ENCODE data around the gene YRDC. TPM values are rescaled to one million over a fixed set of nuclear protein-coding genes. Genes with fewer than 3 reads are reported as not detected.

The YRDC gene
- total and polyA plus RNA-seq, 3 donors from 2014 or later: 39.7 to 46.7 (median 42.8) TPM

DNA sequence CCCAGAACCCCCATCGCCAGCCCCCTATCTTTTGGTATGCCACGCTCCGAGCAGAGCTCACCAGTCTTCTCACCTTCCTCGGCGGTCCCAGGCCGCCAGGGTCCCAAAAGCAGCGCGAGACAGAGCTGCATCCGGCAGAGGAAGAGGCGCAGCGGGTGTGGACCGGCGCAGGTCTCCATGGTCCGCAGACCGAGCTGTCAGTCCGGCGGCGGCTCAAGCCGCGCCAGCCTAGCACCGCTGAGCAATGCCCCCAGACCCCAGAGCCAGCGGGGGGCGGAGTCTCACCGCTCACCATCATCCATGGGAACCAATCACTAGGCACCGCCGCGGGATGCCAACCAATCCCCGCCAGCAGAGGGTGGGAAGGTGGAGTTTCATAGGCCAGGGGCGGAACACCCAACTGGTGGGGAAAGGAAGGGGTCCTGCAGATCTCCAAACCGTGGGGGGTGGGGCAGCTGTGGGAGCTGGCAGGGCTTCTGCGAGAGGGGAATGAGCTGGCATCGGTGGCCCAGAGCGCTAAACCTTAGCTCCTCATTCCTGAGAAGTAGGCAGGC is 43.0 kb downstream of the YRDC start, which contains the start of gene EPHA10:
Gene EPHA10, minus strand, starts transcription at position 233 of the 554 bp plus-strand sequence. Its CDS starts 54 bp downstream, at position 179.
- Histone ChIP-seq H3K36me3 (ENCODE audit: low read depth, missing control alignments) (no peaks in the 10 kb centered on the region), H3K4me1 (no peaks in the 10 kb centered on the region), H3K27me3 (no peaks in the 10 kb centered on the region), H3K27ac (no peak within 1 kb of the TSS), H3K4me3 (no peak within 1 kb of the TSS), H3K9me3 (no peaks in the 10 kb centered on the region)
- peak; percentile 41 for DNase-seq
- intact Hi-C loops (cut with DNase I; ENCODE audit: low total_unique reads): no loop called here
- 1 to 2% methylated on average over 8 to 33 of the region's 33 CpGs for WGBS, 2 donors
- TF ChIP-seq POLR2A (IDR thresholded peaks at IDR 0.05) (no peak), CTCF (IDR thresholded peaks at IDR 0.05) (no peak)

DNA sequence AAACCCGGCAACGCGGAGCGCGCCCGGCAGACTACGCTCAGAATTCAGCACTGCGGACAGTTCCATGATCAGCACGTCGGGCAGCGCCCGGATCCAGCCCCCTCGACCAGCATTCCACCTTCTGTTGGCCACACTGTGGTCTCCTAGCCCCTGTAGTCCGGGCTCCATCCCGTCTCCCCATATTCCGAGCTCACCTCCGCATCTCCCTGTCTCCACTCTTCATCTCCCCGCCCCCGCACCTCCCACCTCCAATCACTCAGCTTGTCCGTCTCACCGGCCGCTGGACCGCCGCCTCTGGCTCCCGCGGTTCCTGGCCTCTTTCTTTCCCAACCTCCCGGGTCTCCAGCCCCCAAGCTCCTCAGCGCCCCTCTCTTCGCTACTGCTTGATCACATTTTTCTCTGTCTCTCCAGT is 43.6 kb downstream of the YRDC start:
- TF ChIP-seq POLR2A (IDR thresholded peaks at IDR 0.05): no peak
- TF ChIP-seq CTCF (IDR thresholded peaks at IDR 0.05): no peak
- Histone ChIP-seq H3K4me1 (no peaks in the 10 kb centered on the region), H3K36me3 (ENCODE audit: low read depth, missing control alignments) (no peaks in the 10 kb centered on the region), H3K4me3 (no peak overlapping the region), H3K9me3 (no peaks in the 10 kb centered on the region), H3K27me3 (no peaks in the 10 kb centered on the region), H3K27ac (no peak overlapping the region)
- intact Hi-C loops (cut with DNase I; ENCODE audit: low total_unique reads): no loop called here
- peak; percentile 68 for DNase-seq
- 2 to 5% methylated on average over 28 to 29 of the region's 29 CpGs for WGBS, 2 donors

- Histone ChIP-seq H3K9me3 (no peaks in the 10 kb centered on the region), H3K27ac (no peak overlapping the region), H3K36me3 (ENCODE audit: low read depth, missing control alignments) (no peaks in the 10 kb centered on the region), H3K4me3 (no peak overlapping the region), H3K4me1 (no peaks in the 10 kb centered on the region), H3K27me3 (no peaks in the 10 kb centered on the region)
- TF ChIP-seq POLR2A (IDR thresholded peaks at IDR 0.05) (no peak), CTCF (IDR thresholded peaks at IDR 0.05) (no peak)
- DNase-seq: no peak
- 17 to 52% methylated on average over 2 to 25 of the region's 25 CpGs for WGBS, 2 donors
- intact Hi-C loops (cut with DNase I; ENCODE audit: low total_unique reads): no loop called here
These were observed 44.1 kb downstream of the YRDC start for GRCh38 chr1:37763791-37764413.

GRCh38 chr1:37762516-37762915 is 45.5 kb downstream of the YRDC start:
- no peaks in the 10 kb centered on the region for H3K4me1 ChIP-seq
- DNase-seq: no peak
- no peaks in the 10 kb centered on the region for H3K9me3 ChIP-seq
- 49 to 59% methylated on average over 2 of the region's 2 CpGs for WGBS, 2 donors
- H3K27ac ChIP-seq: no peak overlapping the region
- H3K4me3 ChIP-seq: no peak overlapping the region
- H3K27me3 ChIP-seq: no peaks in the 10 kb centered on the region
- TF ChIP-seq CTCF (IDR thresholded peaks at IDR 0.05): no peak
- TF ChIP-seq POLR2A (IDR thresholded peaks at IDR 0.05): no peak
- H3K36me3 ChIP-seq (ENCODE audit: low read depth, missing control alignments): no peaks in the 10 kb centered on the region
- intact Hi-C loops (cut with DNase I; ENCODE audit: low total_unique reads): no loop called here

Measured in testis (tissue), 3 donors.